Measurements from ENCODE around the gene SMAD3.
"Not testable (repeated sequence)": the region's sequence is repeated elsewhere in the genome, so short reads cannot be mapped to it uniquely, and the experiment has no call there.

SMAD3 gene

DNA sequence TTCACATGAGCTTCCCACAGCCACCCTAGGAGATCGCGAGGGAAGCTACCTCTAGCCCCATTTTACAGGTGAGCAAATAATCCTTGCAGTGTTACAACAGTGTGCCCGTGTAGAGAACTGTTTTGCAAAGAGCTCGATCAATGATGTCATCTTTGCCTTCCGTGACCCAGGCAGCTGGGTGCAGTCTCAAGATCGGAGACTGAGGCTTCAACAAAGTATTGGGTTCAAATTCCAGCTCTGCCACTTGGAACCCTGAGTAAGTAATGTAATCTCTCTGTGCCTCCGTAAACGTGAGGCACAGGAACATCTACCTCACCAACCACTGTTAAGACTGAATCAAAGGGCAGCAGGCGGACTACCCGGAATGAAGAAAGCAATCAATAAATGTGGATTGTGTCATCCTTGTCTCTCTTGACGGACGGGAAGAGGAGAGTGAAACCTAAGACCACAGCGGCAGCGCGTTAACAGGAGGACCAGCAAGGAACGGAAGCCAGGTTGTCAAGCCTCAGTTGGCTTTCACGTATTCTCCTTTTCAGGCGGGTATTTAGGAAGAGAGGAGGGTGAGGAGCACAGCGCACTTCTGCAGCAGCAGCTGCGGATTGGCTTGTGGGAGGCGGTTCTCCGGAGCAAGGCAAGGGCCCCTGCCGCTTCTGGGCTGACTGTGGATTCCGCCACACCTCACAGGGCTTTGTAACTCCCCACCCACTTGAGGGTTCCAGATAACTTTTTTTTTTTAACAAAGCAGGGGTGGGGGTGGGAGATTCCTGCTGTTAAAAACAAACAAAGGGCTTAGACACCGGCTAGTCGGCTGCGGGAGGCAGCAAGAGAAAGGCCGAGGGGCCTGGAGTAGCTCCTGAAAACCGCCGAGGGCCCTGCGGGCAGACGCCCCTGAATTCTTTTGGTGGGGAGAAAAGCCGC is 1.5 kb upstream of the SMAD3 start:
- DNase-seq, result peak; percentile 95

DNA sequence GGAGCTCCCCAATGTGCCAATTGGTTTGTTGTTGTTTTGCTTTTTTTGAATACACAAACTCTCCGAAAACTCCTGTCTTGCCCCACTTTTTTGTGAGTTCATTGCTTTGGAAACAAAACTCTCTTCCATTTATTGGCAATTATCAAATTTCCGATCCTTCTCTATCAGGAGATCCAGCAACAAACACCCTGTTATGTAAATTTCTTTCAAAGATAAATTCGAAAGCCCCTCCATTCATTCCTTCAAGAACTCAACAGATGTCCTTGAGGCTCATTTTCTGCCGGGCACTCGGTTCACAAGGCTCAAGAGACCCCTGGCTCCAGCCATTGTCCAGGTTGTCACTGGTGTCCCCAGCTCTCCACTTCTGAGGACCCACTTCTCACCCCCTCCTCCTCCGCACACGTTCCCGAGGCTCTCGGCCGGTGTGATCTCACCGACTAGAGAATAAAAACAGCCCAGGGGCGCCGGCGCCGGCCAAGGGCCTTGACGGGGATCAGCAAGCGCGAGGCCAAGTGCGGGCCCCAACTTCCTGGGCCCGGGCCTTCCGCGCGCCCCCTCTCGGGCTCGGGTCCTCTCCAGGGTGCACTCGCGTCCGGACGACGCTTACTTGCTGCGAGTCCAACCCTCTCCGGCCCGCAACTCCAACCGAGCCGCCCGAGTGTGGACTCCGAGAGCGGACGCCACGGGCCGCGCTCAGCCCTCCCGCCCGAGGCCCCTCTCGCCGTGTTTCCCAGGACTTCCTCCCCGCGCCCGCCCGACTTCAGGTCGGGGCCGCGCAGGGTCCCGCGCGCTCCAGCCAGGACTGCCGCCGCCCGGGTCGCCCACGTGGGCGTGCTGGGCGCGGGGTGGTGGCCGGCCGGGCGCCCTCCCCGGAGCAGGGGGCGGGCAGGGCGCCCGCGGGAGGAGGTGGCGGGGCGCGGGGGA is 533 bp upstream of the SMAD3 start:
- DNase-seq, result peak; percentile 87

DNA sequence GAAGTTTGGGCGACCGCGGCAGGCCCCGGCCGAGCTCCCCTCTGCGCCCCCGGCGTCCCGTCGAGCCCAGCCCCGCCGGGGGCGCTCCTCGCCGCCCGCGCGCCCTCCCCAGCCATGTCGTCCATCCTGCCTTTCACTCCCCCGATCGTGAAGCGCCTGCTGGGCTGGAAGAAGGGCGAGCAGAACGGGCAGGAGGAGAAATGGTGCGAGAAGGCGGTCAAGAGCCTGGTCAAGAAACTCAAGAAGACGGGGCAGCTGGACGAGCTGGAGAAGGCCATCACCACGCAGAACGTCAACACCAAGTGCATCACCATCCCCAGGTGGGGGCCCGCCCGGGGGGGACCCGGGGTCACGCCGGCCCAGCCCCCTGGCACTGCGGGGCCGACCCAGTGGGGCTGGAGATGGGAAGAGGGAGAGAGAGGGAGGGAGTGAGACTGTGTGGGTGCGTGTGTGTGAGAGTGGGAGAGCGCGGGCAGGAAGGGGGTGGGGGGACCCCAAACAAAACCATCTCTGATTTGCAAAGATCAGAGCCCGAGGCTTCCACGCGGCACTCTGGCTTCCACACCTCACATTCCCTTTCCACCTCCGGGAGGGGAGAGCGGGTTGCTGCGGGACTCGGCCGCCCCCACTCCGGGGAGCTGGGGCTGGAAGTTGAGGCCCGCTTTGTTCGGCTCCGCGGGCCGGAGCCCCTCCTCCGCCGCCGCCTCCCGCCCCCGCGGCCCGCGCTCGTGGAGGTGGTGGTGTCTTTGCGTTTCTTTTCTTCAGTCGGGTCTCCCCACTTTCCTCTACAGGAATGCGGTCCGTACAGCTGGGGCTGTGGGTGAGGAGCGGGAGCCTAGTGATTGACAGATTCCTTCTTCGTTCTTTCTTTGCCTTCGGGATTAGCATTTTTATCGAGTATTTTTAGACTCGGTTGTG is 898 bp downstream of the SMAD3 start:
- no peak for DNase-seq

DNA sequence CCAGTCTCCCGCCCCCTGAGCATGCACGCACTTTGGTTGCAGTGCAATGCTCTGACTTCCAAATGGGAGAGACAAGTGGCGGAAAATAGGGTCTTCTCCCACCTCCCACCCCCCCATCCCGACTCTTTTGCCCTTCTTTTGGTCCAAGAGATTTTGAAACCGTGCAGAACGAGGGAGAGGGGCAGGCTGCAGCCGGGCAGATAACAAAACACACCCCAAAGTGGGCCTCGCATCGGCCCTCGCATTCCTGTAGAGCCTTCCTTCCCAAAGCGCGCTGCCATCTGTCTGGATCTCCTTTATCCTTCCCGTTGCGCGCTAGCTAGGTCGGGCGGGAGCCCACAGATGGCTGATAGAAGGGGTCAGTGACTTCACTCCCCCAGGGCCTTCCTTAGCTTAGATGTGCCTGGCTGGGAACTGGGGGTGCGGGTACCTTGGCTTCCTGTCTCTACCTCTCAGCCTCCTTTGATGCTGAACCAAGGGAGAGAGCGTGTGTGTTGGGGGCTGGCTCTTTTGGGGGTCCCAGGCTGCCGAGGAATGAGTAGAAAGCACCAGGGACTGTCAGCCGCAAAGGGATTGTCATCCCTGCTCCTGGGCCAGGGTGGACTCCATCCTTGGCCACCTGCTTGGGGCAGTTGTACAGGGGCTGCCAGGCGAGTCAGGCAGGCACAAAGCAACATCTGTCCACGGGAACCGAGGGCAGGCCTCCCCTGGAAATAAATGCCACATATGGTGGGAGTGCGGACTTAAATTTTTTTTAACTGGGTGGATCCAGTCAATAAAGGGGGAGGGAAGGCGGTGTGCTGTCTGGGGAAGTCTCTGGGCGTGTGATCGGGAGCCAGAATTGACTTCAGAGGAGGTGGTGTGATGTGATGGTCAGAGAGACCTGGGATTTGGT is 1.8 kb downstream of the SMAD3 start:
- DNase-seq, result no peak

DNA sequence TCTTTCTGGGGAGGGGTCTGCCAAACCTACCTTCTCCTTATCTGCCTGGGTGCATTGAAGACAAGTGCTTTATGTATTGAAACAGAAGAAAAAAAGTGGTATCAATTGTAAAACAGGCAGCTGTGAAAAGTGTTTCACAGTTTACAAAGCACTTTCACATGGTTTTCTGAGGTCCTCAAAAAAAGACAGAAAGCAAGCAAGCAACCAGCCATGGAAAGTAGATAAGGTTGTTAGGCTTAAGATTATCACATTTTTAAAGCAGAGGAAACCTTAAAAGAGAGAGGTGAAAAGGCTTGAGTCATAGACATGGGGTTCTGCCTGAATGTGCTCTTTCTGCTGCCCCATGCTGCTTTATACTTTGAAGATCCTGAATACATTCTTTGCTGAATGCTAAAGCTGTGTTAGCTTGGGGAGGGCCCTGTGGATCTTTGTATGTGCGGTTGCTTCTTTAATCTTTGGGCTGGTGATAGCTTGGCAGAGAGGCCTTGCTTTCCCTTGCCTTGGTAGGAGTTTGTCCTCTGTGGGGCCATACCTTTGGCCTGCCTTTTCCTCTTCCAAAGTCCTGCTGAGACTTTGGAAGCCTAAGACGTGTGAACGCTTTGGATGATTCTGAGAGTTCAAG is 2.6 kb downstream of the SMAD3 start:
- DNase-seq, result no peak

DNA sequence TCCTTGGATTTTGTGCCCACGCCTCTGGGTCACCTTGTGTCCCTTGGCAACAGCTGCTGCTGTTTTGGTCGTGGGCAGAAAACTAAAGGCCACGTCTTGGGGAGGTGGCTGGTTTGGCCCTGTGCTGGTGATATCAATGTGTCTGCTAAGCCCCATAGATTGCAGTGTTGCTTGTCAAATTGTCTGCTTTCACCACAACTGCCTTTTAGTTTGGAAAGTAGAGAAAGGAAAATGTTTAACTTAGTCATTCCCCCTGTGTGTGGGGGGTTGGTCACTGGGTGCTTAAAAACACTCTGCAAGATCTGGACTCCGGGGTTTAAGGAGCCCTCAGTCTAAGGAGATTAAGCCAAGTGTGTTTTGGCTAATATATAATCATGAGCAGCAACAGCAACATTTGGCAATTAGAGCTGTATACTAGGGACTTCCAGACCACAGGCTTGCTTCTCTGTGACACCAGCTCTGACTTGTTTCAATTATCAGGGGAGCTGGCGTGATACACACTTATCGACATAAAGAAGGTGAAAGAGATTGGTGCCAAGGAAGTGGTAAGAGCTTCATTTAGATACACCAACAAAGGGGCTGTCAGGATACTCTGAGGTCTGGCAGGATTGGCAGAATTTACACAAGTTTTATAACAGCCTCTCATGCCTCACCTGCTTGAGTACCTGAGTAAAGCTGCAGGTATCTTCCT is 3.5 kb downstream of the SMAD3 start:
- DNase-seq, result no peak

DNA sequence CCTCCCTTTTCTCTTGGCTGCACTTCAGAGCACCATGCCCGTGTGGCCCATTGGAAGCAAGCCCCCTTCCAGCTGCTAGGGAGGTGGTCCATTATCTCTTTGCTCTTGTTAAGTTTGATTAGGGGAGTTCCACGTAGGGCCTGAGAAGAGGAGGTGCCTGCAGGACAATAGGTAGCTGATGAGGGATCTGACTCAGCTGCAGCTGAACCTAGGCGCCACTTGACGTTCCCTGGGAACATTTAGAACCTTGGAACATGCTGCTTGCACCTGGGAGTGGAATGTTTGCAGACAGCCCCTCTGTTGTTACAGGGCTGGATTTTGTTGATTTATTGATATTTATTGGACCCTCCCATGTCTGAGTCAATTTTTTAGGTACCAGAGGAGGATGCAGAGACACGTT is 4.7 kb downstream of the SMAD3 start:
- DNase-seq, result no peak

DNA sequence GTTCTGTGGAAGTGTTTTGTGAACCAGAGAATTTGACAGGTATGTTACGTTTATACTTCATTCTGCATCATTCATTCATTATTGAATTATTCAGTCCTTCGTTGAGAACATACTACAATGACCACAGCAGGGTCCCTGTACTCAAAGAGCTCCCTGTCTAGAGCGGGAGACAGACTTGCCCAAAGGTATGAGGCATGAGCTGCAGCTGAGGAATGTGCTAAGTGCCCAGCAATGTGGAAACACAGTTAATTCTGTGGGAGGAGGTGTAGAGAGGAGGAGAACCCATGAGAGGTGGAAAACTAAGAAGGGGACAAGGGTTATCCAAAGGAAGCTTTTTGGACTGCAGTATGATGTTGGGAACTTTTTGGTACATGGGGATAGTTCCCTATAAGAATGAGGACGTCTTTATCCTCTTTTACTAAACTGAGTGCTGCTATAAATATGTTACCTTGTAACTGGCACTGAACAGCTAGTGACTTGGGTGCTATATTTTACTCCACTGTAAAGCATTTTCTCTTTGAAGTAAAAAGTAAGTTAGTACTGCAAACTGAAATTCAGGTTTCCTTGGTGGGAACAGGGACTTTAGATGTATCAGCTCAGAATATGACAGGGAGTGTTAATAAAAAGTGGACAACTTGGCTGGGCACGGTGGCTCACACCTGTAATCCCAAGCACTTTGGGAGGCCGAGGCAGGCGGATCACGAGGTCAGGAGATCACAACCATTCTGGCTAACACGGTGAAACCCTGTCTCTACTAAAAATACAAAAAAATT is 5.7 kb downstream of the SMAD3 start:
- DNase-seq, result peak; percentile 90

DNA sequence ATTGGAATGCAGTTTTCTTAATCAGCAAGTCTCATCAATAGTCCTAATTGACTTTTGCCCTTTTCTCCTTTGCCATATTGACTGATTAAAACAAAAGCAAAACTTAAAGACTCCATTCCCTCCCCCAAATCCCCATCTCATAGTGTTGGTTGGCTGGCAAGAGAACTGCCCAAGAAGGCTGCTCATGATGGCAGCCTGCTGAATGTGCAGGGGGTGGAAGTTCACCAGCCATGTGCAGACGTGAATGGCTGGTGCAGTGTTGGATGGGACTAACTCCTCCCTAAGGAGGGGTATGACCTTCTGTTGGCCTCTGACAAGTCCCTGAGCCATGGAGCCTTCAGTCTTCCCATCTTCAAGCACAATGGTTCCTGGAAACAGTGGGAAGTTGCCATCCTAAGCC is 7.0 kb downstream of the SMAD3 start:
- DNase-seq, result no peak

DNA sequence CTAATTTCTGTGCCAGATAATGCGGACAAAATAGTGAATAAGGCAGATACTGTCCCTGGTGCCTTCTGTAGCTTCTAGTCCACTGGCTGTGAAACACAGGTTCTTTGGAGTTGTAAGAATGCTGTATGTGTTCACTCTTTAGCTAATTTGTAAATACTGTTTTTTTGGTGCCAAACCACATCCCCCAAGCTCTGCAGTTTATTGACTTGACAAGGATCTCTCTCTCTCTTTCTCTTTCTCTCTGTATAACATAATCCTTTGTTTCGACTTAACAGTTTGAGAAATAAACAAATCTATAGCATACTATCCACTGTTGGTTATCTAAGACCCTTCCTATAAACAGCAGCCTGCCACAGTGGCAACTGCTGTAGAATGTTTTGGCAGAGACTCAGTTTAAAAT is 7.6 kb downstream of the SMAD3 start:
- no peak for DNase-seq

DNA sequence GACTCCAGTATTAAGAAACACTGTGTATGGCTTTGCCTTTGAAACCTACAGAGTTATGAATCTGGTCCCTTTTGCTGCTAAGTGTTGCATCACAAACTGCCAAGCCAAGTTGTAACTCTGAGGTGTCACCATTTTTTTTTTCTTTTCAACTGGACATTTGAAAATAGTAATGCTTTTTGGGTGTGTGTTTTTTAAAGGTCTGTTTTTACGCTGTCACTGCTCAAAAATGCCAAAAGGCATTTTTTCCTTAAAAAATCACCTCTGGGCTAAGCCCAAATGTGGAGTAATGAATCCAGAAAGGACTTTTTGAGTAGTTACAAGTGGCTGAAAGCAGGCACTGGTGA is 9.5 kb downstream of the SMAD3 start:
- DNase-seq, result no peak

DNA sequence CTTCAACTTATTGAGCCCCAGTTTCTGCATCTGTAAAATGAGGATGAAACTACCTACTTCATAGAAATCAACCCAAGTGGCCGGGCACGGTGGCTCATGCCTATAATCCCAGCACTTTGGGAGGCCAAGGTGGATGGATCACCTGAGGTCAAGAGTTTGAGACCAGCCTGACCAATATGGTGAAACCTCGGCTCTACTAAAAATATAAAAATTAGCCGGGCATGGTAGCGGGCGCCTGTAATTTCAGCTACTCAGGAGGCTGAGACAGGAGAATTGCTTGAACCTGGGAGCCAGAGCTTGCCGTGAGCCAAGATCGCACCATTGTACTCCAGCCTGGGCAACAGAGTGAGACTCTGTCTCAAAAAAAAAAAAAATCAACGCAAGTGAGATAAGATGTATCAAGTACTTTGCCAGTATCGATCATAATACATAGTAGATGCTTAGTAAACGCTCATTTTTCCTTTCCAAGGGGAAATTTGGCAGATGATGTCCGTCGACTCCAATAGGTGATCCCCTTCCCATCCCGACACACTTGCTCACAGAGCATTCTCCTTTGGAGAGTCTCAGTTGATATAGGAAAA is 10.2 kb downstream of the SMAD3 start:
- not testable (repeated sequence) for DNase-seq

DNA sequence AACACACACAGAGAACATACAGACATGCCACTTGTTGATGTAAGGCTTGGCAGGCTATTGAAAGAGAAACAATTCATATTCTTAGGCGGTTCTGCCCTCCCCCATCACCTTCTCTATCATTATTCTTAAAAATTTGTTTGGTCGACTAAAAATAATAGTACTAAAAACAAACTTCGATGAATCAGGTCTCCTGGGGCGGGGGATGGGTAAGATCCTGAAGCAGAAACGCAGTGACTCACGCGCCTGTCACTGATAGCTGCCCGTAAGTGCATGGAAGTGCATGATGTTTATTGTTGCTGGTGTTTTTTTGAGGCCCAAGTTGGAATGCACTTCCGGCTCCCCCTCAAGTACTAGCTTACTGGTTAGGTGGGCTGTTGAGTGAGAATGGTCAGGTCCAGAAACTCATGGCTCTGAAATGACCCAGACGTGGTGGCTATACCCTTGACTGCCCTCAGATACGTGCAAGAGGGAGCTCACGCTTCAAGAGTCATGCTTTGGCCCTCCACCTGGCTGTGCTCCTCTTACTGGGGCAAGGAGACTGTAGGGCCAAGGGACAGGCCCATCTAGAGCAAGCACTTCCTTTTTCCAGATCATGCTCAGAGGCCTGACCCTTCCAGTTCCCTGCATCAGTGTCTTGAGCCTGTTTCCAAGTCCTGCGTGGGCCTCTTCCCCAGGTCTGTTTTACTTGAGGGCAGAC is 10.9 kb downstream of the SMAD3 start:
- DNase-seq, result peak; percentile 84

DNA sequence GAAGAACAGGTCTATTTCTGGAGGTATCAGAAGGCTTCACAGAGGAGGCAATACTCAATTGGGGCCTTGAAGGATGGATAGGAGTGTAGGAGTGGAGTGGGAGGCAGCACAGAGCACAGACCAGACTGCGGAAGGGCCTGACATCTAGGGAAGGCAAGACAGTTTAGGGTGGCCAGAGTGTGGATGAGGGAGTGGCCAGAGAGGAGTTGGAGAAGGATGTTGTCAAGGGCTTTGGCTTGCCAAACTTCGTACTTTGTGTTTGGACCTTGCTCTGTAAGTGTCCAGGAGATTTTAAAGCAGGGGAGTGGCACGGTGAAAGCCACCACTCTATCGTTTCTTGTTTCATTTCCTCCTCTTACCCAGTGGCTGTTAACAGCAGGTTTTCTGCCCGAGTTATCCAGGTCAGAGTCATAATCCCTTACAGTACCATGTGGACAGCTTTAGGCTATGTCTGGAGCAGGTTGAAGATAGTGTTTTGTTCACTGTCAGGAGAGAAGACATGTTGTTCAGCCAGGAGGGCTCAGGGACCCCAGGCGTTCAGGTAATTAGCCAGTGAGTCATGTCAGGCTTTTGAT is 12.3 kb downstream of the SMAD3 start:
- DNase-seq, result peak; percentile 91

DNA sequence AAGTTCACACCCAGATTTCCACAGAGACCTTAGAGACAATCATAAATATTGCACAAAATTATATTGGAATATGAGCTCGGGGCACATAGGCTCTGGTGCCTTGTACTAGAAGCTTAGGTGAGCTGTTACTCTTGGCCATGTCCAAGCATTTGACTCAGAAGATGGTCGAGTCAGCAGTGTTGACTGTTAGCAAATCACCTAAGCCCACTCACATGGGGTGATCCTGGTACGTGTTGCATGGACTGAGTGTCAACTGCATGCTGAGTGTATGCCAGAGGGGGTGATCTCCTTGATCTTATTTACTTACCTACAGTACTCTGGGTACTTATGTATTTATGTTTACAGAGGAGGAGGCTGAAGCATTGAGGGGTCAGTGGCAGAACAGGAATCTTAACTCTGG is 14.0 kb downstream of the SMAD3 start:
- no peak for DNase-seq

DNA sequence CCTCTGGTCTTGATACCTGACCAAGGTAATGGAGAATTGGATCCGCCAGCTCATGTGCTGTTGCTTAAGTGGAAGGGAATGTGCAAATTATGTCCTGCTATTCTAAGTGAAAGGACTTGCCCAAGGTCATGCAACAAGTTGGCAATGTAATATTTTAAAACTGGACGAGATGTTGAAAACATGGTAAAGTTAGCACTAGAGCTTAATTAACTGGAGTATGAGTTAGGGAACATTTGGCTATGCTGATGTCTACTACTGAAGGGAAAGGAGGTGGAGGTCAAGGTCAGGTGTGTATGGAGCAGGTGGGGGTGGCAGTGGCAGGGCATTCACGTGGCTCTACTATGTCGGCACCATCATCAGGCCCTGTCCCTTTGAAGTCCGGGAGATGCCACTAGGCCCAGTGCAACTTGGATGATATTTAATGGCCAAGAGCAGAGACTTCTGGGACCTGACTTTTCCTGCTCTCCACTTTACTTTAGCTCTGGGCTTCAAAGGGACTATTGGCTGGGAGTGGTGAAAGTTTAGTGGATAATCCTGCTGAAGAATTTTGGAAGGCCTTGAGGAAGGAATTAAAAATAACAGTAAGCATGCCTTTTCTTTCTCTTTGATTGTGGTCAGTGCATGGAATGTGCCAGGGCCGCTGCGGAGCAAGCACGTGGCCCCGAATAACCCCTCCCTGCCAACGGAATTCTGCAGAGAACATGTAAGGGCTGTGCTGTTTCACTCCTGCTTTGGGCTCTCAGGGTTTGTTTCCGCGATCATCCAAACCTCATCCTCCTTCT is 14.9 kb downstream of the SMAD3 start:
- no peak for DNase-seq

DNA sequence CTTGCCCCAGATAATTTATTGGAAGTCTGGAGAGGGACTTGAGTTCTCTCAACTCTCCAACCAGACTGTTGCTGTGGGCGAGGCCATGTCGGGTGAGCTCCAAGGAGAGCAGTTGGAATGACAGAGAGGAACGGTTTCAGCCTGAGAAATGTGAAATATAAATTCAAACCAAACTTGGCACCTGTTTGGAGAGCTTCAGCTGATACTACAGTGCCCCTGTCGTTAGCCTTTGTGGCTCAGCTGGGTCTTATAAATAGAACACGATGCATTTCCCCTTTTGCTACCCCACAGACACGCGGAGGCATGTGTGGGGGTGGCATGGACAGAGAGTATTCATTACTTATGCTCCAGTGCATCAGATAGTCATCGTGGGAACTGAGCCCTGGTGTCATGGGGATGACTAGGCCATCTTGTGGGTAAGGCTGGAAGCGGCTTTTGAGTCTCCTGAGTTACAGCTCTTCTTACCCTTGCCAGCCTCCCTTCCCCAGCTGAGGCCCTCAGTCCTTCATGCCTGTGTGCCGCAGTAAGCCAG is 15.6 kb downstream of the SMAD3 start:
- no peak for DNase-seq
